ENCODE measurements around the gene ADRA2C.

The ADRA2C gene

GRCh38 chr4:3748136-3748898 is 17.9 kb upstream of the ADRA2C start:
- no peak overlapping the region for H3K27ac ChIP-seq (ENCODE audit: low read length)
- no peaks in the 10 kb centered on the region for H3K9me3 ChIP-seq (ENCODE audit: insufficient read depth, low read depth, low read length)
- peaks cover 17% of the 10 kb centered on the region for H3K4me1 ChIP-seq (ENCODE audit: insufficient read depth, low read length)
- no peak overlapping the region for H3K9ac ChIP-seq (ENCODE audit: low read depth, low read length)
- no peaks in the 10 kb centered on the region for H3K36me3 ChIP-seq (ENCODE audit: insufficient read depth, low read depth, low read length)
- H3K27me3 ChIP-seq (ENCODE audit: insufficient read depth, low read length) = peaks cover 50% of the 10 kb centered on the region
- no peak overlapping the region for H3K4me3 ChIP-seq (ENCODE audit: low read length)

GRCh38 chr4:3749081-3749480 is 17.1 kb upstream of the ADRA2C start:
- no peak overlapping the region for H3K27ac ChIP-seq (ENCODE audit: low read length)
- peaks cover 43% of the 10 kb centered on the region for H3K27me3 ChIP-seq (ENCODE audit: insufficient read depth, low read length)
- no peaks in the 10 kb centered on the region for H3K9me3 ChIP-seq (ENCODE audit: insufficient read depth, low read depth, low read length)
- H3K36me3 ChIP-seq (ENCODE audit: insufficient read depth, low read depth, low read length) = no peaks in the 10 kb centered on the region
- H3K9ac ChIP-seq (ENCODE audit: low read depth, low read length) = no peak overlapping the region
- H3K4me1 ChIP-seq (ENCODE audit: insufficient read depth, low read length) = peaks cover 22% of the 10 kb centered on the region
- no peak overlapping the region for H3K4me3 ChIP-seq (ENCODE audit: low read length)

GRCh38 chr4:3750334-3750733 is 15.9 kb upstream of the ADRA2C start:
- Histone ChIP-seq H3K4me3 (ENCODE audit: low read length) (no peak overlapping the region), H3K27me3 (ENCODE audit: insufficient read depth, low read length) (peaks cover 30% of the 10 kb centered on the region), H3K4me1 (ENCODE audit: insufficient read depth, low read length) (peaks cover 21% of the 10 kb centered on the region), H3K9ac (ENCODE audit: low read depth, low read length) (no peak overlapping the region), H3K36me3 (ENCODE audit: insufficient read depth, low read depth, low read length) (no peaks in the 10 kb centered on the region), H3K9me3 (ENCODE audit: insufficient read depth, low read depth, low read length) (no peaks in the 10 kb centered on the region; the same call in none of the 2 replicates), H3K27ac (ENCODE audit: low read length) (no peak overlapping the region)

- Histone ChIP-seq H3K27me3 (ENCODE audit: insufficient read depth, low read length) (peaks cover 15% of the 10 kb centered on the region), H3K4me3 (ENCODE audit: low read length) (no peak overlapping the region)
Observed at GRCh38 chr4:3752022-3752421, 14.2 kb upstream of the ADRA2C start.

GRCh38 chr4:3753726-3754412 is 12.3 kb upstream of the ADRA2C start:
- Histone ChIP-seq H3K27ac (ENCODE audit: low read length) (no peak overlapping the region), H3K36me3 (ENCODE audit: insufficient read depth, low read depth, low read length) (no peaks in the 10 kb centered on the region), H3K27me3 (ENCODE audit: insufficient read depth, low read length) (no peaks in the 10 kb centered on the region)

More at GRCh38 chr4:3752022-3752421, 14.2 kb upstream of the ADRA2C start:
- Histone ChIP-seq H3K9ac (ENCODE audit: low read depth, low read length) (no peak overlapping the region), H3K9me3 (ENCODE audit: insufficient read depth, low read depth, low read length) (no peaks in the 10 kb centered on the region; the same call in none of the 2 replicates), H3K4me1 (ENCODE audit: insufficient read depth, low read length) (peaks cover 12% of the 10 kb centered on the region; the same call in 1 of the 2 replicates), H3K27ac (ENCODE audit: low read length) (no peak overlapping the region), H3K36me3 (ENCODE audit: insufficient read depth, low read depth, low read length) (no peaks in the 10 kb centered on the region)

GRCh38 chr4:3756343-3757059 is 9.7 kb upstream of the ADRA2C start:
- H3K4me1 ChIP-seq (ENCODE audit: insufficient read depth, low read length) = peaks cover 12% of the 10 kb centered on the region; the same call in 1 of the 2 replicates
- no peak overlapping the region for H3K9ac ChIP-seq (ENCODE audit: low read depth, low read length)
- H3K27ac ChIP-seq (ENCODE audit: low read length) = no peak overlapping the region
- no peak overlapping the region for H3K4me3 ChIP-seq (ENCODE audit: low read length)
- no peaks in the 10 kb centered on the region for H3K27me3 ChIP-seq (ENCODE audit: insufficient read depth, low read length)
- H3K9me3 ChIP-seq (ENCODE audit: insufficient read depth, low read depth, low read length) = no peaks in the 10 kb centered on the region; the same call in none of the 2 replicates
- H3K36me3 ChIP-seq (ENCODE audit: insufficient read depth, low read depth, low read length) = no peaks in the 10 kb centered on the region

More at GRCh38 chr4:3753726-3754412, 12.3 kb upstream of the ADRA2C start:
- peak overlapping the region; percentile 68 for H3K9ac ChIP-seq (ENCODE audit: low read depth, low read length)
- peak overlapping the region; percentile 15; the same call in 1 of the 2 replicates for H3K4me3 ChIP-seq (ENCODE audit: low read length)
- peaks cover 12% of the 10 kb centered on the region; the same call in 1 of the 2 replicates for H3K4me1 ChIP-seq (ENCODE audit: insufficient read depth, low read length)
- no peaks in the 10 kb centered on the region; the same call in none of the 2 replicates for H3K9me3 ChIP-seq (ENCODE audit: insufficient read depth, low read depth, low read length)

GRCh38 chr4:3759236-3759635 is 6.9 kb upstream of the ADRA2C start:
- H3K4me3 ChIP-seq (ENCODE audit: low read length) = no peak overlapping the region
- no peaks in the 10 kb centered on the region for H3K36me3 ChIP-seq (ENCODE audit: insufficient read depth, low read depth, low read length)
- H3K4me1 ChIP-seq (ENCODE audit: insufficient read depth, low read length) = peaks cover 6% of the 10 kb centered on the region; the same call in 1 of the 2 replicates
- H3K27ac ChIP-seq (ENCODE audit: low read length) = no peak overlapping the region
- no peak overlapping the region for H3K9ac ChIP-seq (ENCODE audit: low read depth, low read length)
- no peaks in the 10 kb centered on the region; the same call in none of the 2 replicates for H3K9me3 ChIP-seq (ENCODE audit: insufficient read depth, low read depth, low read length)
- peaks cover 14% of the 10 kb centered on the region for H3K27me3 ChIP-seq (ENCODE audit: insufficient read depth, low read length)

- no peaks in the 10 kb centered on the region; the same call in 1 of the 2 replicates for H3K4me1 ChIP-seq (ENCODE audit: insufficient read depth, low read length)
- H3K9me3 ChIP-seq (ENCODE audit: insufficient read depth, low read depth, low read length) = no peaks in the 10 kb centered on the region; the same call in 1 of the 2 replicates
- no peaks in the 10 kb centered on the region for H3K36me3 ChIP-seq (ENCODE audit: insufficient read depth, low read depth, low read length)
- H3K27me3 ChIP-seq (ENCODE audit: insufficient read depth, low read length) = peaks cover 25% of the 10 kb centered on the region
- no peak overlapping the region for H3K27ac ChIP-seq (ENCODE audit: low read length)
- no peak overlapping the region for H3K4me3 ChIP-seq (ENCODE audit: low read length)
- H3K9ac ChIP-seq (ENCODE audit: low read depth, low read length) = no peak overlapping the region
Observed at GRCh38 chr4:3760346-3760745, 5.8 kb upstream of the ADRA2C start.

- no peaks in the 10 kb centered on the region; the same call in 1 of the 2 replicates for H3K4me1 ChIP-seq (ENCODE audit: insufficient read depth, low read length)
- no peaks in the 10 kb centered on the region for H3K36me3 ChIP-seq (ENCODE audit: insufficient read depth, low read depth, low read length)
- H3K27ac ChIP-seq (ENCODE audit: low read length) = no peak overlapping the region
- no peak overlapping the region for H3K9ac ChIP-seq (ENCODE audit: low read depth, low read length)
- peaks cover 25% of the 10 kb centered on the region for H3K27me3 ChIP-seq (ENCODE audit: insufficient read depth, low read length)
- no peaks in the 10 kb centered on the region; the same call in 1 of the 2 replicates for H3K9me3 ChIP-seq (ENCODE audit: insufficient read depth, low read depth, low read length)
- H3K4me3 ChIP-seq (ENCODE audit: low read length) = no peak overlapping the region
Observed at GRCh38 chr4:3760841-3761240, 5.3 kb upstream of the ADRA2C start.

GRCh38 chr4:3762264-3762663 is 3.9 kb upstream of the ADRA2C start:
- Histone ChIP-seq H3K27me3 (ENCODE audit: insufficient read depth, low read length) (peaks cover 34% of the 10 kb centered on the region), H3K4me1 (ENCODE audit: insufficient read depth, low read length) (no peaks in the 10 kb centered on the region; the same call in 1 of the 2 replicates), H3K36me3 (ENCODE audit: insufficient read depth, low read depth, low read length) (no peaks in the 10 kb centered on the region), H3K9ac (ENCODE audit: low read depth, low read length) (no peak overlapping the region), H3K4me3 (ENCODE audit: low read length) (no peak overlapping the region), H3K27ac (ENCODE audit: low read length) (no peak overlapping the region), H3K9me3 (ENCODE audit: insufficient read depth, low read depth, low read length) (no peaks in the 10 kb centered on the region)

GRCh38 chr4:3762753-3763549 is 3.2 kb upstream of the ADRA2C start:
- H3K4me3 ChIP-seq (ENCODE audit: low read length) = no peak overlapping the region
- H3K36me3 ChIP-seq (ENCODE audit: insufficient read depth, low read depth, low read length) = no peaks in the 10 kb centered on the region
- H3K27ac ChIP-seq (ENCODE audit: low read length) = no peak overlapping the region
- no peaks in the 10 kb centered on the region for H3K9me3 ChIP-seq (ENCODE audit: insufficient read depth, low read depth, low read length)
- H3K4me1 ChIP-seq (ENCODE audit: insufficient read depth, low read length) = no peaks in the 10 kb centered on the region; the same call in 1 of the 2 replicates
- no peak overlapping the region for H3K9ac ChIP-seq (ENCODE audit: low read depth, low read length)
- peaks cover 39% of the 10 kb centered on the region for H3K27me3 ChIP-seq (ENCODE audit: insufficient read depth, low read length)

Data from iPS-20b (cell line).